Effector CD8-positive, alpha-beta T cell (primary cell): ENCODE data around the gene FOS.

ENCODE experiments used
- DNase-seq: peaks from one replicate; lab custom pipeline; 2025; lab: John Stamatoyannopoulos, UW

Gene FOS

GRCh38 chr14:75318353-75318752 lies 39.7 kb downstream of the FOS start:
- DNase-seq: no peak

GRCh38 chr14:75319021-75319420 lies 40.4 kb downstream of the FOS start:
- DNase-seq: no peak

GRCh38 chr14:75320196-75320595 lies 41.6 kb downstream of the FOS start:
- DNase-seq: no peak

- DNase-seq: no peak
Observed at GRCh38 chr14:75322746-75323145, 44.1 kb downstream of the FOS start.

GRCh38 chr14:75323571-75323970 lies 44.9 kb downstream of the FOS start:
- DNase-seq: no peak

- no peak for DNase-seq
Observed at GRCh38 chr14:75328558-75329155, 50.0 kb downstream of the FOS start.

GRCh38 chr14:75329369-75329768 lies 50.7 kb downstream of the FOS start:
- DNase-seq: no peak

GRCh38 chr14:75331471-75331870 lies 52.8 kb downstream of the FOS start:
- no peak for DNase-seq
